Stimulated activated CD4-positive, alpha-beta T cell treated with anti-CD3 and anti-CD28 coated beads, Interleukin-15, amount 100 ng/mL, for 1 hour (primary cell): ENCODE results near the gene PER3.

Source experiments
- DNase-seq, 2 donors: peaks; one replicate each; pipeline ENCODE4 v3.0.0-alpha.2; 2020; ENCODE audit warnings: low read depth in 1 of 2, low spot score in 1 of 2

PER3 gene

GRCh38 chr1:7869136-7869920 lies 85.2 kb downstream of the PER3 start:
- DNase-seq, result no peak

GRCh38 chr1:7871136-7871535 lies 87.0 kb downstream of the PER3 start:
- DNase-seq, result no peak

- DNase-seq, result no peak
These were observed 90.0 kb downstream of the PER3 start for GRCh38 chr1:7873801-7874795.

- no peak for DNase-seq
These were observed 93.9 kb downstream of the PER3 start for GRCh38 chr1:7878027-7878426.

GRCh38 chr1:7879228-7879627 lies 95.1 kb downstream of the PER3 start:
- DNase-seq, result no peak

- no peak for DNase-seq
These were observed 100.7 kb downstream of the PER3 start for GRCh38 chr1:7884757-7885156.

- DNase-seq, result no peak
These were observed 101.7 kb downstream of the PER3 start for GRCh38 chr1:7885513-7886404.

GRCh38 chr1:7886405-7886745 lies 102.3 kb downstream of the PER3 start:
- no peak for DNase-seq

- no peak for DNase-seq
These were observed 104.4 kb downstream of the PER3 start for GRCh38 chr1:7888248-7889081.

- no peak for DNase-seq
These were observed 106.8 kb downstream of the PER3 start for GRCh38 chr1:7890853-7891252.

- no peak for DNase-seq
These were observed 107.7 kb downstream of the PER3 start for GRCh38 chr1:7891804-7892203.

GRCh38 chr1:7893529-7894180 lies 109.6 kb downstream of the PER3 start:
- no peak for DNase-seq
